ENCODE data around the gene CDHR1.

GRCh38 chr10:84234479-84234878 lies 40.1 kb downstream of the CDHR1 start:
- TF ChIP-seq, protein P1, sequence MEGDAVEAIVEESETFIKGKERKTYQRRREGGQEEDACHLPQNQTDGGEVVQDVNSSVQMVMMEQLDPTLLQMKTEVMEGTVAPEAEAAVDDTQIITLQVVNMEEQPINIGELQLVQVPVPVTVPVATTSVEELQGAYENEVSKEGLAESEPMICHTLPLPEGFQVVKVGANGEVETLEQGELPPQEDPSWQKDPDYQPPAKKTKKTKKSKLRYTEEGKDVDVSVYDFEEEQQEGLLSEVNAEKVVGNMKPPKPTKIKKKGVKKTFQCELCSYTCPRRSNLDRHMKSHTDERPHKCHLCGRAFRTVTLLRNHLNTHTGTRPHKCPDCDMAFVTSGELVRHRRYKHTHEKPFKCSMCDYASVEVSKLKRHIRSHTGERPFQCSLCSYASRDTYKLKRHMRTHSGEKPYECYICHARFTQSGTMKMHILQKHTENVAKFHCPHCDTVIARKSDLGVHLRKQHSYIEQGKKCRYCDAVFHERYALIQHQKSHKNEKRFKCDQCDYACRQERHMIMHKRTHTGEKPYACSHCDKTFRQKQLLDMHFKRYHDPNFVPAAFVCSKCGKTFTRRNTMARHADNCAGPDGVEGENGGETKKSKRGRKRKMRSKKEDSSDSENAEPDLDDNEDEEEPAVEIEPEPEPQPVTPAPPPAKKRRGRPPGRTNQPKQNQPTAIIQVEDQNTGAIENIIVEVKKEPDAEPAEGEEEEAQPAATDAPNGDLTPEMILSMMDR (conservative IDR thresholded peaks at IDR 0.05 in 1 of 2, IDR thresholded peaks at IDR 0.05 in 1 of 2; ENCODE audit: extremely low read depth in 1 of 2, insufficient read depth in 1 of 2, low read depth in 1 of 2, low read length in 2 of 2): no peak
- no peak for TF ChIP-seq EZH2 (IDR thresholded peaks at IDR 0.05; ENCODE audit: borderline replicate concordance, low read length)
